PC-3 (cell line): ENCODE data around the gene ALDH2. TPM values are rescaled to one million over a fixed set of nuclear protein-coding genes. Genes with fewer than 3 reads are reported as not detected.

Experiments
- ATAC-seq: fragments of 200-7000 bp; cut with Tn5 transposase; 2 replicates; pipeline ENCODE4 v1.9.1; 2020; ENCODE audit warnings: mild to moderate bottlenecking, moderate library complexity
- BruUV-seq: library from RNA; stranded (reverse); fragments of 400-500 nt; replicated peaks from 2 replicates; lab custom pipeline; 2021; lab: Mats Ljungman, UMichigan
- CTCF ChIA-PET: fragments of 300-600 bp; sonication (Branson Sonifier 250); formaldehyde crosslinking; loops from one replicate; lab custom pipeline; 2022; ENCODE audit warnings: antibody characterized with exemption; lab: Charles Lee
- POLR2A ChIA-PET: fragments of 300-600 bp; sonication (Branson Sonifier 250); formaldehyde crosslinking; loops from one replicate; lab custom pipeline; 2022; ENCODE audit warnings: antibody characterized with exemption; ENCODE audit not compliant: unreplicated experiment; lab: Charles Lee
- DNase-seq: peaks from one replicate; pipeline ENCODE4 v3.0.0-alpha.2; 2015
- H2AFZ ChIP-seq: fragments of 300-600 bp; sonication (generic); 2 replicates; pipeline ENCODE4 v1.6.0; 2016; ENCODE audit warnings: antibody characterized with exemption, low read length
- H3F3A ChIP-seq: fragments of 300-600 bp; sonication (generic); one replicate; pipeline ENCODE4 v1.6.0; 2017; ENCODE audit warnings: antibody characterized with exemption, low read length, control low read depth, mild to moderate bottlenecking; ENCODE audit not compliant: unreplicated experiment
- H3K27ac ChIP-seq: fragments of 300-600 bp; sonication (generic); 2 replicates; pipeline ENCODE4 v1.5.1; 2016; ENCODE audit warnings: mild to moderate bottlenecking, low read length
- H3K27me3 ChIP-seq: fragments of 300-600 bp; sonication (generic); 2 replicates; pipeline ENCODE4 v1.6.1; 2016; ENCODE audit warnings: low read length, mixed read lengths
- H3K36me3 ChIP-seq: fragments of 300-600 bp; sonication (generic); 2 replicates; pipeline ENCODE4 v1.6.1; 2016; ENCODE audit warnings: low read depth, mixed run types, low read length, mixed read lengths
- H3K4me1 ChIP-seq: fragments of 300-600 bp; sonication (generic); 2 replicates; pipeline ENCODE4 v1.5.1; 2016; ENCODE audit warnings: low read length; ENCODE audit not compliant: insufficient read depth
- H3K4me2 ChIP-seq: fragments of 300-600 bp; sonication (generic); 2 replicates; pipeline ENCODE4 v1.6.0; 2016; ENCODE audit warnings: low read length
- H3K4me3 ChIP-seq: fragments of 300-600 bp; sonication (generic); 2 replicates; pipeline ENCODE4 v1.5.1; 2016; ENCODE audit warnings: mild to moderate bottlenecking, low read length, mixed read lengths
- H3K79me2 ChIP-seq: fragments of 300-600 bp; sonication (generic); 2 replicates; pipeline ENCODE4 v1.6.1; 2017; ENCODE audit warnings: low read length, mixed read lengths
- H3K9ac ChIP-seq: fragments of 300-600 bp; sonication (generic); 2 replicates; pipeline ENCODE4 v1.6.0; 2016; ENCODE audit warnings: mild to moderate bottlenecking, low read length
- H3K9me2 ChIP-seq: fragments of 300-600 bp; sonication (generic); replicated peaks from 2 replicates; pipeline ENCODE4 v1.6.1; 2016; ENCODE audit warnings: mixed run types, low read length, mixed read lengths
- H3K9me3 ChIP-seq: fragments of 300-600 bp; sonication (generic); 2 replicates; pipeline ENCODE4 v1.6.1; 2016; ENCODE audit warnings: low read length, mixed read lengths
- H4K20me1 ChIP-seq: fragments of 300-600 bp; sonication (generic); 2 replicates; pipeline ENCODE4 v1.6.1; 2016; ENCODE audit warnings: low read length, mixed read lengths
- CTCF ChIP-seq: fragments of 300-600 bp; sonication (generic); conservative IDR thresholded peaks from 2 replicates; pipeline ENCODE4 v1.5.1; 2017; ENCODE audit warnings: antibody characterized with exemption, low read depth, mild to moderate bottlenecking, low read length
- EZH2 ChIP-seq: fragments of 300-600 bp; sonication (generic); IDR thresholded peaks from one replicate; pipeline ENCODE4 v1.6.1; 2017; ENCODE audit warnings: antibody characterized with exemption, mild to moderate bottlenecking, low read length; ENCODE audit not compliant: unreplicated experiment
- EZH2phosphoT487 ChIP-seq: fragments of 300-600 bp; sonication (generic); IDR thresholded peaks from 2 replicates; pipeline ENCODE4 v1.6.1; 2018; ENCODE audit warnings: mild to moderate bottlenecking, antibody characterized with exemption, low read length, borderline replicate concordance
- intact Hi-C: fragments of 100-400 bp; cut with micrococcal nuclease; formaldehyde crosslinking; loops from 2 replicates; pipeline ENCODE4 v1.9.0; 2023
- total RNA-seq: library from RNA; depleted of rRNA; stranded (reverse); fragments of >200 nt; gene quantifications from 2 replicates; pipeline ENCODE4 v1.2.3, GENCODE V29; 2014

ALDH2 gene
- total RNA-seq, 1 experiment from 2014 or later: 2.0 TPM

- H3K79me2 ChIP-seq: no peaks in the 10 kb centered on the region
- no peaks in the 10 kb centered on the region for H3K4me1 ChIP-seq
- no peak overlapping the region for H3K4me3 ChIP-seq
- no peak overlapping the region for H3K4me2 ChIP-seq
- no TSS peak for BruUV-seq
- no peaks in the 10 kb centered on the region for H3K9me3 ChIP-seq
- H3K9ac ChIP-seq: no peak overlapping the region
- no peak for DNase-seq
- no peaks in the 10 kb centered on the region for H3F3A ChIP-seq
- CTCF ChIA-PET: no interaction called here
- H3K27me3 ChIP-seq: no peaks in the 10 kb centered on the region
- no peak overlapping the region for H3K27ac ChIP-seq
- no peaks in the 10 kb centered on the region for H4K20me1 ChIP-seq
- no peak for TF ChIP-seq EZH2
- TF ChIP-seq EZH2phosphoT487: no peak
- no peak for TF ChIP-seq CTCF
- H2AFZ ChIP-seq: no peak overlapping the region
- no peaks in the 10 kb centered on the region for H3K9me2 ChIP-seq
- ATAC-seq: no peak
- peaks cover 27% of the 10 kb centered on the region; the same call in 1 of the 2 replicates for H3K36me3 ChIP-seq
- intact Hi-C loops: no loop called here
- POLR2A ChIA-PET: no interaction called here
Measured at GRCh38 chr12:111748867-111749266, 17.9 kb upstream of the ALDH2 start.

GRCh38 chr12:111749391-111749790, 17.3 kb upstream of the ALDH2 start:
- Histone ChIP-seq H2AFZ (no peak overlapping the region), H3K4me1 (no peaks in the 10 kb centered on the region), H3K4me2 (no peak overlapping the region), H3K36me3 (peaks cover 27% of the 10 kb centered on the region; the same call in 1 of the 2 replicates), H3K9me2 (no peaks in the 10 kb centered on the region), H3K9me3 (no peaks in the 10 kb centered on the region), H3K79me2 (no peaks in the 10 kb centered on the region), H4K20me1 (no peaks in the 10 kb centered on the region), H3K4me3 (no peak overlapping the region), H3K27me3 (no peaks in the 10 kb centered on the region), H3K9ac (no peak overlapping the region), H3K27ac (no peak overlapping the region), H3F3A (no peaks in the 10 kb centered on the region)
- POLR2A ChIA-PET: no interaction called here
- DNase-seq (no peak), ATAC-seq (no peak)
- CTCF ChIA-PET: no interaction called here
- TF ChIP-seq CTCF (no peak), EZH2 (no peak), EZH2phosphoT487 (no peak)
- no TSS peak for BruUV-seq
- intact Hi-C loops: no loop called here

- intact Hi-C loops: loop anchor here (1.0 kb wide), 1 partner anchor 60 kb away; no protein-coding TSS in a partner anchor
- POLR2A ChIA-PET: interaction anchor here (0.6 to 0.7 kb wide), 2 partner anchors 33 to 379 kb away, joined by 3 to 4 read pairs; no protein-coding TSS in a partner anchor
- H3K4me1 ChIP-seq: no peaks in the 10 kb centered on the region
Measured at GRCh38 chr12:111753144-111753881, 13.4 kb upstream of the ALDH2 start.

More at GRCh38 chr12:111753144-111753881, 13.4 kb upstream of the ALDH2 start:
- H3K36me3 ChIP-seq: peaks cover 8% of the 10 kb centered on the region; the same call in 1 of the 2 replicates
- no peaks in the 10 kb centered on the region for H3K27me3 ChIP-seq
- no peaks in the 10 kb centered on the region for H3K9me3 ChIP-seq
- no peaks in the 10 kb centered on the region for H3K79me2 ChIP-seq
- H4K20me1 ChIP-seq: no peaks in the 10 kb centered on the region
- TF ChIP-seq CTCF (peak; percentile 75), EZH2 (no peak)
- ATAC-seq: peak; percentile 88
- H3K4me2 ChIP-seq: no peak overlapping the region
- no TSS peak for BruUV-seq
- peak; percentile 48 for DNase-seq
- no peak overlapping the region for H2AFZ ChIP-seq
- H3K4me3 ChIP-seq: no peak overlapping the region
- no peaks in the 10 kb centered on the region for H3K9me2 ChIP-seq
- CTCF ChIA-PET: interaction anchor here (1.3 kb wide), 1 partner anchor 60 kb away, joined by 9 read pairs; no protein-coding TSS in a partner anchor
- no peak overlapping the region for H3K9ac ChIP-seq
- H3K27ac ChIP-seq: no peak overlapping the region
- no peaks in the 10 kb centered on the region for H3F3A ChIP-seq
